ENCODE results near the gene LAIR2. TPM values are rescaled to one million over a fixed set of nuclear protein-coding genes. Genes with fewer than 3 reads are reported as not detected.

LAIR2 gene
- total RNA-seq, 1 donor from 2014 or later: not detected

GRCh38 chr19:54460230-54461005, 42.2 kb upstream of the LAIR2 start:
- no peaks in the 10 kb centered on the region for H3K9me3 Mint-ChIP-seq
- H3K4me3 Mint-ChIP-seq: no peak overlapping the region
- ChIA-PET CTCF (no interaction called here), POLR2A (interaction anchor here (1.2 to 3.4 kb wide), 3 partner anchors 10 to 12 kb away, joined by 4 to 78 read pairs (median 10); partner anchors contain the start of gene LENG8)
- peaks cover 28% of the 10 kb centered on the region for H3K4me1 Mint-ChIP-seq
- intact Hi-C loops (cut with micrococcal nuclease): loop anchor here (5.0 to 10.0 kb wide), 3 partner anchors 157 to 1184 kb away; partner anchors contain the start of genes CCDC106, PPP6R1, ZNF580 and ZNF581
- ATAC-seq (ENCODE audit: low read depth) (no peak), DNase-seq (no peak)
- no peak for TF ChIP-seq CTCF (IDR thresholded peaks at IDR 0.05)
- peaks cover 69% of the 10 kb centered on the region for H3K36me3 Mint-ChIP-seq (ENCODE audit: low read depth)
- H3K27me3 Mint-ChIP-seq: no peaks in the 10 kb centered on the region
- H3K27ac Mint-ChIP-seq: no peak overlapping the region

- no peak for TF ChIP-seq CTCF (IDR thresholded peaks at IDR 0.05)
- no peak for ATAC-seq (ENCODE audit: low read depth)
- ChIA-PET CTCF (no interaction called here), POLR2A (interaction anchor here (3.4 kb wide), 1 partner anchor 13 kb away, joined by 78 read pairs; the partner anchor contains the start of gene LENG8)
- no peak overlapping the region for H3K4me3 Mint-ChIP-seq
- H3K36me3 Mint-ChIP-seq (ENCODE audit: low read depth): peaks cover 63% of the 10 kb centered on the region
- H3K4me1 Mint-ChIP-seq: peaks cover 28% of the 10 kb centered on the region
- no peaks in the 10 kb centered on the region for H3K9me3 Mint-ChIP-seq
- intact Hi-C loops (cut with micrococcal nuclease): loop anchor here (5.0 to 10.0 kb wide), 3 partner anchors 156 to 1184 kb away; partner anchors contain the start of genes CCDC106, PPP6R1, ZNF580 and ZNF581
- no peaks in the 10 kb centered on the region for H3K27me3 Mint-ChIP-seq
- DNase-seq: no peak
- peak overlapping the region; percentile 11 for H3K27ac Mint-ChIP-seq
These were observed 41.4 kb upstream of the LAIR2 start for GRCh38 chr19:54461210-54461609.

DNA sequence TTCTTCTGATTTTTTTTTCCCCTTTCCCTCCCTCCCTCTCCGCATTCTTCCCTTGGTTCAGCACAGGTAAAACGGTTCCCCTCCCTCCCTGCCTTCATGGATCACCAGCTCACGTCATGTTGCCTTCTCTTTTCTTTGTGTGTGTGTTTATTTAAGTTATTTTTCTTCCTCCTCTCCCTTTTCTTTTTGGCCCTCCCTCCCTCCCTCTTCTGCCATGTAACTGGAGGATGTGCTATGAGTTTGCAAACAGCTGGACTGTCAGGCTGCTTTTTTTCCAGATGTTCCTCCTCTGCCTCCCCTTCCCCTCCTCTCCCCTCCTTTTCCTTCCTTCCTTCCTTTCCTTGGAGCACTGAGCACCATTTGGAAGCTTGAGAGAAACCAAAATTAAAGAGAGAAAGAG, 41.0 kb upstream of the LAIR2 start:
- ATAC-seq (ENCODE audit: low read depth) (no peak), DNase-seq (no peak)
- Mint-ChIP-seq H3K27ac (peak overlapping the region; percentile 11), H3K4me1 (peaks cover 31% of the 10 kb centered on the region), H3K4me3 (no peak overlapping the region), H3K36me3 (ENCODE audit: low read depth) (peaks cover 59% of the 10 kb centered on the region), H3K27me3 (no peaks in the 10 kb centered on the region), H3K9me3 (no peaks in the 10 kb centered on the region)
- TF ChIP-seq CTCF (IDR thresholded peaks at IDR 0.05): no peak
- intact Hi-C loops (cut with micrococcal nuclease): loop anchor here (5.0 to 10.0 kb wide), 3 partner anchors 156 to 1183 kb away; partner anchors contain the start of genes CCDC106, PPP6R1, ZNF580 and ZNF581
- CTCF ChIA-PET: no interaction called here
- POLR2A ChIA-PET: interaction anchor here (0.7 to 3.4 kb wide), 5 partner anchors 10 to 155 kb away, joined by 3 to 78 read pairs (median 4); partner anchors contain the start of gene LENG8

- Mint-ChIP-seq H3K9me3 (no peaks in the 10 kb centered on the region), H3K27ac (peak overlapping the region; percentile 70), H3K4me1 (peaks cover 31% of the 10 kb centered on the region), H3K36me3 (ENCODE audit: low read depth) (peaks cover 54% of the 10 kb centered on the region), H3K27me3 (no peaks in the 10 kb centered on the region), H3K4me3 (peak overlapping the region; percentile 32)
- ChIA-PET POLR2A (interaction anchor here (0.7 to 3.4 kb wide), 7 partner anchors 8 to 155 kb away, joined by 3 to 78 read pairs (median 4); partner anchors contain the start of gene LENG8), CTCF (no interaction called here)
- no peak for ATAC-seq (ENCODE audit: low read depth)
- no peak for DNase-seq
- intact Hi-C loops (cut with micrococcal nuclease): loop anchor here (5.0 to 10.0 kb wide), 3 partner anchors 155 to 1183 kb away; partner anchors contain the start of genes CCDC106, PPP6R1, ZNF580 and ZNF581
- no peak for TF ChIP-seq CTCF (IDR thresholded peaks at IDR 0.05)
These were observed 40.5 kb upstream of the LAIR2 start for GRCh38 chr19:54462047-54462654.

Measured in activated B cell treated with CpG ODN at 0.5 μM for 24 hours (primary cell).